HCT116 (cell line): ENCODE results near the gene NEURL3. TPM values are rescaled to one million over a fixed set of nuclear protein-coding genes. Genes with fewer than 3 reads are reported as not detected.
"Not testable (repeated sequence)": the region's sequence is repeated elsewhere in the genome, so short reads cannot be mapped to it uniquely, and the experiment has no call there.

Experiments used
- ATAC-seq: fragments of 200-7000 bp; cut with Tn5 transposase; 2 replicates; pipeline ENCODE4 v1.9.1; 2020; ENCODE audit warnings: mild to moderate bottlenecking, moderate library complexity
- BruUV-seq: library from RNA; stranded (reverse); fragments of 400-500 nt; replicated peaks from 2 replicates; lab custom pipeline; 2021; lab: Mats Ljungman, UMichigan
- CTCF ChIA-PET: fragments of 300-600 bp; sonication (Branson Sonifier 250); formaldehyde crosslinking; loops from one replicate; lab custom pipeline; 2021; ENCODE audit warnings: antibody characterized with exemption; lab: Charles Lee
- POLR2A ChIA-PET: fragments of 300-600, 350-600 bp; sonication (Branson Sonifier 250); formaldehyde crosslinking; loops from one replicate; lab custom pipeline; 2021; ENCODE audit warnings: antibody characterized with exemption; lab: Charles Lee
- RAD21 ChIA-PET, 2 experiments: fragments of 300-600 bp; sonication (Branson Sonifier 250); formaldehyde crosslinking; loops; one replicate each; lab custom pipeline; 2023; ENCODE audit warnings: low total read pairs in 2 of 2; ENCODE audit not compliant: uncharacterized antibody in 2 of 2, unreplicated experiment in 2 of 2, low non-redundant PET in 1 of 2; lab: Charles Lee
- DNase-seq: peaks from one replicate; pipeline ENCODE4 v3.0.0-alpha.2; 2010; ENCODE audit warnings: low read depth, low spot score
- H2AFZ ChIP-seq: fragments of 200-600 bp; shearing (Covaris generic), sonication (generic); 2 replicates; pipeline ENCODE4 v1.6.1; 2017; ENCODE audit warnings: low read depth, mixed run types, mixed read lengths, antibody characterized with exemption, low read length; ENCODE audit not compliant: poor library complexity, severe bottlenecking
- H3K27ac ChIP-seq: 2 replicates; pipeline ENCODE4 v1.5.1; 2012; ENCODE audit warnings: low read depth, low read length
- H3K27me3 ChIP-seq: fragments of 200-600 bp; sonication (generic); 2 replicates; pipeline ENCODE4 v1.6.1; 2016; ENCODE audit warnings: mixed run types, low read length, mixed read lengths; ENCODE audit not compliant: insufficient read depth
- H3K36me3 ChIP-seq, 2 experiments: fragments of 200-500 bp in 1 of 2; fragments of 200-600 bp in 1 of 2; sonication (Bioruptor generic) in 1 of 2; sonication (generic) in 1 of 2; 2 replicates each; pipeline versions ENCODE4 v1.5.1 to v1.6.1; 2014 to 2016; ENCODE audit warnings: low read length in 2 of 2, inconsistent platforms in 1 of 2, mixed read lengths in 1 of 2, mixed run types in 1 of 2; ENCODE audit not compliant: insufficient read depth in 2 of 2, control insufficient read depth in 1 of 2
- H3K4me1 ChIP-seq, 2 experiments: fragments of 200-600 bp in 1 of 2; sonication (generic) in 1 of 2; 2 replicates each; pipeline versions ENCODE4 v1.5.1 to v1.6.1; 2012 to 2017; ENCODE audit warnings: low read length in 2 of 2, inconsistent platforms in 1 of 2, mild to moderate bottlenecking in 1 of 2, mixed read lengths in 1 of 2, mixed run types in 1 of 2, moderate library complexity in 1 of 2; ENCODE audit not compliant: insufficient read depth in 2 of 2, control insufficient read depth in 1 of 2
- H3K4me2 ChIP-seq: fragments of 200-600 bp; sonication (generic); 2 replicates; pipeline ENCODE4 v1.6.1; 2017; ENCODE audit warnings: mixed run types, low read length, mixed read lengths
- H3K4me3 ChIP-seq, 2 experiments: fragments of 200-600 bp in 1 of 2; sonication (generic) in 1 of 2; replicated peaks in 1 of 2; 2 replicates each; pipeline ENCODE4 v1.5.1; 2011 to 2016; ENCODE audit warnings: low read length in 2 of 2, control low read depth in 1 of 2, low read depth in 1 of 2, mild to moderate bottlenecking in 1 of 2, mixed read lengths in 1 of 2, mixed run types in 1 of 2
- H3K79me2 ChIP-seq: fragments of 200-600 bp; sonication (generic); 2 replicates; pipeline ENCODE4 v1.6.1; 2017; ENCODE audit warnings: mild to moderate bottlenecking, mixed run types, low read length, moderate library complexity, mixed read lengths; ENCODE audit not compliant: insufficient read depth
- H3K9ac ChIP-seq: fragments of 200-600 bp; sonication (generic); 2 replicates; pipeline ENCODE4 v1.6.1; 2016; ENCODE audit warnings: low read length, mixed read lengths
- H3K9me2 ChIP-seq: fragments of 200-600 bp; sonication (generic), shearing (Covaris generic); 2 replicates; pipeline ENCODE4 v1.6.1; 2017; ENCODE audit warnings: mixed run types, mild to moderate bottlenecking, moderate library complexity; ENCODE audit not compliant: insufficient read depth
- H3K9me3 ChIP-seq, 2 experiments: fragments of 200-500 bp in 1 of 2; fragments of 200-600 bp in 1 of 2; sonication (Bioruptor generic) in 1 of 2; sonication (generic) in 1 of 2; 2 replicates each; pipeline ENCODE4 v1.6.1; 2014 to 2017; ENCODE audit warnings: low read length in 2 of 2, mixed read lengths in 2 of 2, inconsistent platforms in 1 of 2, low read depth in 1 of 2, mild to moderate bottlenecking in 1 of 2, mixed run types in 1 of 2, moderate library complexity in 1 of 2; ENCODE audit not compliant: control insufficient read depth in 1 of 2, insufficient read depth in 1 of 2
- H4K20me1 ChIP-seq: fragments of 200-600 bp; sonication (generic), shearing (Covaris generic); 2 replicates; pipeline ENCODE4 v1.6.1; 2017; ENCODE audit warnings: mixed run types, mild to moderate bottlenecking, moderate library complexity; ENCODE audit not compliant: insufficient read depth
- ELF1 ChIP-seq: IDR thresholded peaks from 2 replicates; pipeline ENCODE4 v1.6.1; 2012; ENCODE audit warnings: low read depth, borderline replicate concordance
- JUND ChIP-seq: IDR thresholded peaks from 2 replicates; pipeline ENCODE4 v1.6.1; 2012
- POLR2A ChIP-seq: IDR thresholded peaks from 2 replicates; pipeline ENCODE4 v1.7.0; 2011; ENCODE audit warnings: borderline replicate concordance; ENCODE audit not compliant: insufficient read depth, insufficient read length; ENCODE audit errors: extremely low read depth
- ZFX ChIP-seq: fragments of 450-650 bp; IDR thresholded peaks from 2 replicates; pipeline ENCODE4 v1.6.1; 2017
- intact Hi-C: fragments of 100-400 bp; cut with micrococcal nuclease; formaldehyde crosslinking; loops from 2 replicates; pipeline ENCODE4 v1.10.0; 2022
- total RNA-seq: library from RNA; stranded (reverse); gene quantifications from one replicate; pipeline ENCODE4 v1.2.1, GENCODE V29; 2021; ENCODE audit not compliant: unreplicated experiment

Gene NEURL3
- total RNA-seq, 1 experiment from 2014 or later = not detected

GRCh38 chr2:96464061-96464460 lies 41.1 kb downstream of the NEURL3 start:
- no peak for DNase-seq
- no peak overlapping the region for H3K4me2 ChIP-seq
- H2AFZ ChIP-seq = no peak overlapping the region
- ChIA-PET RAD21 (no interaction called here), POLR2A (no interaction called here), CTCF (no interaction called here)
- H3K9me2 ChIP-seq = no peaks in the 10 kb centered on the region
- no peak overlapping the region for H3K4me3 ChIP-seq
- no peaks in the 10 kb centered on the region for H3K79me2 ChIP-seq
- no peaks in the 10 kb centered on the region for H3K9me3 ChIP-seq
- no peaks in the 10 kb centered on the region for H3K36me3 ChIP-seq
- H4K20me1 ChIP-seq = no peaks in the 10 kb centered on the region
- BruUV-seq = no TSS peak
- no peak for ATAC-seq
- H3K4me1 ChIP-seq = no peaks in the 10 kb centered on the region
- no peak overlapping the region for H3K27ac ChIP-seq
- intact Hi-C loops = no loop called here
- TF ChIP-seq ZFX = no peak
- no peak overlapping the region for H3K9ac ChIP-seq
- H3K27me3 ChIP-seq = no peaks in the 10 kb centered on the region

- Histone ChIP-seq H3K27me3 (no peaks in the 10 kb centered on the region), H2AFZ (no peak overlapping the region), H3K4me2 (no peak overlapping the region), H4K20me1 (no peaks in the 10 kb centered on the region), H3K9ac (no peak overlapping the region), H3K27ac (no peak overlapping the region), H3K4me3 (no peak overlapping the region), H3K9me2 (no peaks in the 10 kb centered on the region), H3K9me3 (no peaks in the 10 kb centered on the region), H3K79me2 (no peaks in the 10 kb centered on the region), H3K4me1 (no peaks in the 10 kb centered on the region), H3K36me3 (no peaks in the 10 kb centered on the region)
- CTCF ChIA-PET = no interaction called here
- DNase-seq = no peak
- intact Hi-C loops = no loop called here
- TF ChIP-seq JUND (no peak), POLR2A (no peak), ELF1 (no peak)
- no peak for ATAC-seq
- RAD21 ChIA-PET = no interaction called here
- no TSS peak for BruUV-seq
- POLR2A ChIA-PET = no interaction called here
These were observed 42.0 kb downstream of the NEURL3 start for GRCh38 chr2:96463119-96463518.

GRCh38 chr2:96461616-96462015 lies 43.5 kb downstream of the NEURL3 start:
- BruUV-seq, H3K79me2 ChIP-seq, H3K9ac ChIP-seq, intact Hi-C loops, H4K20me1 ChIP-seq, POLR2A ChIA-PET, H3K27ac ChIP-seq, CTCF ChIA-PET, H3K4me3 ChIP-seq, H3K36me3 ChIP-seq, H3K4me1 ChIP-seq, RAD21 ChIA-PET, H3K9me3 ChIP-seq, H3K4me2 ChIP-seq, H2AFZ ChIP-seq, DNase-seq, H3K9me2 ChIP-seq, H3K27me3 ChIP-seq, ATAC-seq: not testable (repeated sequence)
